DLD1 (cell line): ENCODE measurements around the gene RABEP2.
"Not testable (repeated sequence)": the region's sequence is repeated elsewhere in the genome, so short reads cannot be mapped to it uniquely, and the experiment has no call there.

Experiments used
- in situ Hi-C: cut with HindIII; loops from 2 replicates; pipeline ENCODE4 v1.10.0; 2017; ENCODE audit warnings: low sequenced_read_pairs

Gene RABEP2

DNA sequence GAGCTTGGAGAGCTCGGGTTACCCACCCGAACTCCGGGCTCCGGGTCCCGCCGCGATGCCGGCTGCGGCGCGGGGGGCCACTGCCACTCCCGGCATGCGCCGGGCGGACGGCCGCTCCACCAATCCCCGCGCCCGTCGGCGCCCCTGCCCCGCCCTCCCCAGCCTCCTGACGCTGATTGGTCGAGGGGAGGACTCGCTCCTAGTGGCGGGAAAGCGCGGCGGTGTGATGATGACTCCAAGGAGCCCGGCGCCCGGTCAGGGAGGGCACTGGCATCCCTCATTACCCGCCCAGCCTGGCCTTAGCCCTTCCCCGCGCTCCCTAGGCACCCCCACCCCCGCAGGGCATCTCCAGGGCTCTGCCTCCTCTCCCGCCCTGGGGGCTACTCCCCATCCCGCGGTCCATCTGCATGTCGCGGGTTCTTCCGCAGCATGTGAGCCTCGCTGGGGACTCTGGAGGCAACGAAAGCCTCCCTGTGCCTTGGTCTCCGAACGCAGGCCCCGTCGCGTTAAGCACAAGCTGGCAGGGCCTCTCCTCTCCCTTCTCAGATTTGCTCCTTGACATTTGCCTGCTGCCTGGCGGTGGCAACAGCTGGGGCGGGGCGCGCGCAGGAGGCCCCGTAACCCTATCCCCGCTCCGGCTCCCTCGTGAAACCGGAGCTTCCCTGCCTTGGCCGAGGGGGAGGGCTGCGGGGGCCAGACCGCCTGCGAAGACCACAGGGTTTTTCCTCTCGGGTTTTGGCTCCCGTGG lies 45.0 kb downstream of the RABEP2 start:
- in situ Hi-C loops, result loop anchor here (10.0 kb wide), 1 partner anchor 85 kb away; no protein-coding TSS in a partner anchor

DNA sequence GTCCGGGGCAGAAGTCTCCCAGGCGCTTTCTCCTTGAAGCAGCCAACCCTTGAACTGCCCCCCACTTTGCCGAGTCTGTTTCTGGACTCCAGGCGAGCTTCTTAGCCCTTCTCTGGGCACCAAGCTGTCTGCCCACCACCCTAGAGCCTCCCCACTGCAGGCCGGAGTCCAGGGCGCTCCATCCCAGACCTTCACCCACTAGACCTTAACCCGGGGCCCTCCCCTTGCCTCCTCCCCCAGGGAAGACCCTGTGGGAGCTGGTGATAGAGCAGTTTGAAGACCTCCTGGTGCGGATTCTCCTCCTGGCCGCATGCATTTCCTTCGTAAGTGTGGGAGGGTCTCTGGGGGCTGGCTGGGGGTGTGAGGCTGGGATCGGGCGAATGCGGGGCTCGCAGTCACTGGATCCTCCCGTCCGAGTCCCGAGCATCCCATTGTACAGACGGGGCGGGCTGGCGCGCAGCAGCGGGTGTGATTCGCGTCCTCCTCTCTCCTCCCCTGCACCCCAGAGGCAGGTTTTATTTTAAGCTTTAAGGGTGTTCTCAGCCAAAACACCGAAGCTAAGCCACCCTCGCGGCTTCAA lies 45.7 kb downstream of the RABEP2 start:
- in situ Hi-C loops, result loop anchor here (10.0 kb wide), 1 partner anchor 85 kb away; no protein-coding TSS in a partner anchor

DNA sequence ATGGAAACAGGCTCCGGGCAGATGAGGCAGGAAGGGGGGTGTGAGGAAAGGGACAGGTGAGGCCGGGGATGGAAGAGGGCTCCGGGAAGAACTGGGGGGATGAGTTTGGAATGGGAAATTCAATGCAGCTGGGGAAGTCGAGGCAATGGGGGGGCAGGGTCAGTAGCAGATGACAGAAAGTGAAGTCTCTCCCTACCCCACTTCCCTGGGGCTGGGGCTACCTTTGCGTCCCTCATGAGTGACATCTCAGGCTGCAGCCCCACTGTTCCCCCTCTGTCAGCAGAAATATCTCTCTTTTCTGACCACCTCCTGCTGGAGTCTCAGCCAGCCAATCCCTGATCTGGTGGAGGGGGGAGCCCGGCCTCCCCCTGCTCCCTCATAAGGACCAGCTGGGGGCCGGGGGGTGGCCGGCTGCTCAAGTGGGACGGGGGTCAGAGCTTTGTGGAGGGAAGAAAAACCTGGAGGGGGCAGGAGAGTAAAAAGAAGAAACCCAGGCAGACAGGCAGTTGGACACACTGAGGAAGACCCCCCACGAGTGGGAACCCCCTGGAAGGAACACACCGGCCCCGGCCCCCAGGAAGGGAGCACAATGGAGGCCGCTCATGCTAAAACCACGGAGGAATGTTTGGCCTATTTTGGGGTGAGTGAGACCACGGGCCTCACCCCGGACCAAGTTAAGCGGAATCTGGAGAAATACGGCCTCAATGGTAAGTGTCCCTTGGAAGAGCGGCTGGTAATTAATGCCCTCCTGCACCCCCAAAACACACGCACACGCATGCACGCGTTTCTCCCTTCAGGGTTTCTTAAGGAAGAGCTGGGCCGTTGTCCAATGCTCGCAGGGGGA lies 46.7 kb downstream of the RABEP2 start, which contains the start of gene ATP2A1:
TSS of gene ATP2A1 (plus strand) at position 406 of the 844 bp plus-strand sequence. CDS start at position 590, 184 bp downstream.
- in situ Hi-C loops, result loop anchor here (10.0 kb wide), 1 partner anchor 86 kb away; no protein-coding TSS in a partner anchor

DNA sequence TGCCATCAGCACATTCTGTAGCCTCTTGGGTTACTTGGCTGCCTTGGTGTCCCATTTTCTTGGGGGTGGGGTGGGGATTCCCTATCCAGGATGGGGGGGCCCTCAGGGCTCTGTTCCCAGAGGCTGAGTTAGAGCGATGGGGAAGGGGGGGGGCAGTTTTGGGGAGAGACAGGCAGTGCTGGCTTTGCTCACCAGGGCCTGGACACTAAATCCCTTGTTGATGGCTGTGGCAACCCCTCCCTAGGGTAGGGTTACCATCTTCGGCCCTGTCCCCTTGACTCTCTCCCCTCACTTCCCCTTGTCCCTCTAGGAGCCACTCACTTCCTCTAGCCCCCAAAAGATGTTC lies 47.4 kb downstream of the RABEP2 start:
- in situ Hi-C loops, result loop anchor here (10.0 kb wide), 1 partner anchor 87 kb away; no protein-coding TSS in a partner anchor

DNA sequence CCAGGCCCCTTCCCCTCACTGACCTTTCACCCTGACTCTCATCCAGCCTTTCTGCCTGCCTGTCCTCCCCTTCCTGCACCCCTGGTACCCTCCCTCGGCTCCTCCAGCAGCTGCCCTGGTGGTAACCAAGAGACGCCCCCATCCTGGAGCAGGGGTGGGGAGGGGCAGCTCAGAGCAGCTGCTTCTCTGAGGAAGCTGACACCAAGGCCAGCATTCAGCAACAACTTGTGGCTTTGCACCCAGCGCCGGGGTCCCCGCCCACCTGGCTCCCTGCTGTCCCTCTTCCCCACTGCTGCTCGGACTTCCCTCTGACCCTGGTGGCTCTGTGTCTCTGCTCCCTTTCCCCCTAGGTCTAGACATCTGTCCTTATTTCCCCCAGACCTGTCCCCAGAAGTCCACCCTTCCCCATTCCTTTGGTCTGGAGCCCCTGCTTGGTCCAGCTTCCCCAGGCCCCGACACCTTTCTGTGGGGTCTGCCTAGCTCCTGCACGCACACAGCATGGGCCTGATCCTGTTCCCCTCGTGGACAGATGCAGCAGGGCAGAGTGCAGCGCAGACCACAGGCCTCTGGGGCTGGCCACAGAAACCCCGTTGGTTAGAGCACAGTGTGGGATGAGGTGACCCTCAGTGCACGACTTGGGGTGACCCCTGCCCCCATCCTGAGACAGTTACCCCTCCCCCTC lies 47.9 kb downstream of the RABEP2 start:
- in situ Hi-C loops, result loop anchor here (10.0 kb wide), 1 partner anchor 88 kb away; no protein-coding TSS in a partner anchor

DNA sequence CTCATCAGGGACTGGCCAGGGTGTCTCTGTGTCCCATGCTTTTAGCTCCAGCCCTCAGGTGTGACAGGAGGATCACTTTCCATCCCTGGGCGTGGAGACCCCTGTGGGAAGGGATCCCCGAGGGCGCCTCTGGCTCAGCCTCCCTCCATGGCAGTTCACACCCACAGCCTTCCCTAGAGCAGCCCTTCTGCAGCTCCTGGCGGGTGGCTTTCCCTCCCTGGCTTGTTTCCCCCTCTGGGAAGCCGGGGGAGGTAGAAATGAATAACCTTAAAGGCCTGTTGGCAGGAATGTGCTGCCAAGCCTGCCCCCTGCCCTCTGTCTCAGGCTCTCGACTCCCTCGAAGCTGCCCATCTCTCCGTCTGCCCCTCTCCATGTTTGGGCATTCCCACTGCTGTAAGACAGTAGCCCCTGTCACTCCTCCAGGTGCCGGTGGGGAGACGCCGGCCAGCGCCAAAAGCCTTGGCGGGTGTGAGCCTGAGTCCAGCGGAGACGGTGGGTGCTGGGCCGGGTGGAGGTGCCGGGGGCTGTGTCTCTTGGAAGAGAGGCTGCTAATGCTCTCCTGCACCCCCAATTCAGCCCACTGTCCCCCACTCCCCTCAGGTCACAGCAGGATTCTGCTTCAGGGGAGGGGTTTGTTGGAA lies 48.9 kb downstream of the RABEP2 start:
- in situ Hi-C loops, result loop anchor here (10.0 kb wide), 1 partner anchor 89 kb away; no protein-coding TSS in a partner anchor

DNA sequence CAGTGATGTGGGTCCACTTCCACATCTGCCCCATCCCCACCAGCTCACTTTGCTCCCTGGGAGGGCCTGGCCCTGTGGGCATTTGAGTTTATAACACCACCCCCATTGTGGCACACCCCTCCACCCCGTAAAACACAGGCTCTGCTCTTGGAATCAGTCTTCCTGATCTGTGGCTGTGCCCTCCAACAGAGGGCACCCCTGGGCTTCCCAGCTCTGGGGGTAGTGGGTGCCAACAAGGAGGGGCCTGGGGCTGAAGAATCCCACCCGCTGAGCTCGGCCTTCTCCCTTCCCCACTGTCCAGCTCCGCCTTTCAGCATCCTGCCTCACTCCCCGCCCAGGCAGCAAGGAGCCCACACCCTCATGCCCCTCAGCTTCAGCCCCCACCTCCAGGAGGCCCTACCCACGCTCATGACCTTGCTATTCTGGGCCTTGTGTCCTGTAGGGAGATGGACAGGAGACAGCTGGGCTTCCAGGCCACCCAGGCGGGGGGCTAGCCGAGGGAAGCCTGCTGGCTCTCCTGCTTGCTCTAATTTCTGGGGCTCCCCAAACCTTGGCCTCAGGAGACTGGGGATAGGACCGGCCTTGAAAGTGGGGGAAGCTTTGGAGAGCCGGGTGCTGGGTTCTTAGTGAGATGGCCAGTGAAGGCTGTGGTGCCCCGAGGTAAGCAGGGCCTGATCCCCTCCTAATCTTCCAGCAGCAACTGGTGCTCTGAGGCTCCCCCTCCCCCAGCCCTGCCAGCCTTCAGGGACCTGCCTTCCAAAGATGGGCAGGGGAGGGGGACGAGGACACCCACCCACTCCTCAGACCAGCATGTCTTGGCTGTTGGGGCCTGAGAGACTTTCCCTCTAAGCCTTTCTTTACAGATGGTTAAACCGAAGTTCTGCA lies 49.7 kb downstream of the RABEP2 start:
- in situ Hi-C loops, result loop anchor here (10.0 kb wide), 1 partner anchor 89 kb away; no protein-coding TSS in a partner anchor

DNA sequence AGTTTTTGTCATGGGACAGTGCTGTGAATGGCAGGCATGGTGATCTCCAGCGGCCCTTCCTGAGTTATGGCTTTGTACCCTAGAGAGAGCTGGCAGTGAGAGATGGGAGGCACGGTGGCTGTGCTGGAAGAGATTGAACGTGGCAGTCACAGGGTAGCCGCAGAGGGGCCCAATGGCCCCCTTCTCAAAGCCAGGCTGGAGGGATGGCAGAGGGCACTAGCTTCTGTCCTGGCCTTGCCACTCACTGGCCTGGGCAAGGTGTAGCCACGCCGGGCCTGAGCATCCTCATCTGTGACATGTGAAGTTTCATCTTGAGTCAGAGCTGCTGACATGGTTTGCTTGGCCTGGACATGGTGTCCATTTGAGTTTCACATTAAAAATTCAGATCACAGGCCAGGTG lies 50.6 kb downstream of the RABEP2 start:
- in situ Hi-C loops, result loop anchor here (10.0 kb wide), 1 partner anchor 90 kb away; no protein-coding TSS in a partner anchor

DNA sequence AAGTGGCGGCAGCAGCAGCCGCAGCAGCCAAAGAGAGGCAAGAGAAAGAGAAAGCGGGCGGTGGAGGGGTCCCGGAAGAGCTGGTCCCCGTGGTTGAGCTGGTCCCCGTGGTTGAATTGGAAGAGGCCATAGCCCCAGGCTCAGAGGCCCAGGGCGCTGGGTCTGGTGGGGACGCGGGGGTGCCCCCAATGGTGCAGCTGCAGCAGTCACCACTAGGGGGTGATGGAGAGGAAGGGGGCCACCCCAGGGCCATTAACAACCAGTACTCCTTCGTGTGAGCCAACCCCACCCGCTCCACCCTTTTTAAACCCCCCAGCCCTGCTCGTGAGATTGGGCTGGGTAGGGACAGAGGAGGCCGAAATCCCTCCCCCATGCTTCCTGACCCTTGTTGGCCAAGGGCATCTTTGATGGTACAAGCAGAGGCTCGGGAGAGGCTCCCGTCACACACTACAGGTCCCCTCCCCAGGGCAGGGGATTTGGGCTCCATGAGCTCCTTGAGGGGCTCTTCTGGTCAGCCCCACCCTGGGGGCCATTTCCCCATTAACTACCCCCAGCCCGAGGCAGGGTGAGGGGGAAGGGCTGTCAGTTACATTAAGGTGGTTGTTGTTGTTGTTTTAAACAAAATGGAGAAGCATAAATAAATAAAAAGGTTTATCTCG lies 51.4 kb downstream of the RABEP2 start:
- in situ Hi-C loops, result loop anchor here (10.0 kb wide), 1 partner anchor 91 kb away; no protein-coding TSS in a partner anchor

DNA sequence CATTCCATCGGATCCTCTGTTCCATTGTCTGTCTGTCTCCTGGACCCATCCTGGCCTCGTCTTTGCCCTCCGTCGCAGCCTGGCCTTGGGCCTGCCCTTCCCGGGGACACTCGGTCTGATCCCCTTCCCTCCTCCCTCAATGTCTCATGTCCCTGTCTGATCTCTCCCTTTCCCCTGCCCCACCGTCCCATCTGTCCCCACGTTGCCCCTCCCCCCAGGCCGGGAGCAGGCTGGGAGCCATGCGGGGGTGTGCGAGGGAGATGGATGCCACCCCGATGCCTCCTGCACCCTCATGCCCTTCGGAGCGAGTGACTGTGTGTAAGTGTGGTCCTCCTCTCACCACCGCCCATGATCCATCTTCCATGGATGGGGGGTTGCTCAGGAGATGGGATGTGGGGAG lies 52.1 kb downstream of the RABEP2 start:
- in situ Hi-C loops, result loop anchor here (10.0 kb wide), 1 partner anchor 92 kb away; no protein-coding TSS in a partner anchor

DNA sequence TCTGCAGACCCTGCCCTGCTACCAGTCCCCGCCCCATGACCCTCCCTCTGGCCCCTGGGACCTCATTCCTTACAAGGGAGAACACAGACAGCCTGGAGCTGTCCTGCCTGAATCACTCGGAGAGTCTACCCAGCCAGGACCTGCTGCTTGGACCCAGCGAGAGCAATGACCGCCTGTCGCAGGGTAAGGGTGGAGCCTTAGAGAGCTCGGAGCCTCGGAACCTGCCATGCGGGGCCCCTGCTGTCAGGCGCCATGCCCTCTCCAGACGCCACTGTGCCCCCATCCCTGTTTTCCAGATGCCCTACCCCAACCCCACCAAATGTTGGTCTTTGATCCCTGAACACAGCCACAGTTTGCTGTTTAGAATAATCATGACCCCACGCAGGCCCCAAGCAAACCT lies 55.8 kb downstream of the RABEP2 start:
- in situ Hi-C loops, result no loop called here

DNA sequence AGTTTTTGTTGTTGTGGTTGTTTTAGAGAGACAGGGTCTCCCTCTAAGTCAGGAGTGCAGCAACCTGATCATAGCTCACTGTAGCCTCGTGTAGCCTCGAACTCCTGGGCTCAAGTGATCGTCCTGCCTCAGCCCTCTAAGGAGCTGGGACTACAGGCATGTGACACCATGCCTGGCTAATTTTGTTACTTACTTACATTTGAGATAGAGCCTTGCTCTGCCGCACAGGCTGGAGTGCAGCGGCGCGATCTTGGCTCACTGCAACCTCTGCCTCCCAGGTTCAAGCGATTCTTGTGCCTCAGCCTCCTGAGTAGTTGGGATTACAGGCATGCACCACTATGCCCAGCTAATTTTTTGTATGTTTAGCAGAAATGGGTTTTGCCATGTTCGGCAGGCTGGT lies 57.4 kb downstream of the RABEP2 start:
- in situ Hi-C loops, result not testable (repeated sequence)

DNA sequence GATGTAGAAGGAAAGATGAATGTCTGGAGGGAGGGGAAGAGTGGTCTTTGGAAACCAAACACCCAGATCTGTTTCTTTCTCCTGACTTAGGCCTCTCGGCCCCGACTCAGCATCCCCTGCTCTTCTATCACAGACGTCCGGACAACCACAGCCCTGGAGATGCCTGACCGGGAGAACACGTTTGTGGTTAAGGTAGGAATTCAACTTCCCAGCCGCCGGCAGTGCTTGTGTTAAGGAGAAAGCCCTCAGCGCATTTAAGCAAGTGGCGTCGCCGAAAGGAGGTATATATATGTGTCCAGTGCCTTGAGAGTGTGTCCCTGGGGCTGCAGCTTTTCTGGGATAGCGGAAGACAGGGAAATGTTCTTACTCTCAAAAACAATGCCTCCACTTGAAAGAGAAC lies 57.8 kb downstream of the RABEP2 start:
- in situ Hi-C loops, result no loop called here

DNA sequence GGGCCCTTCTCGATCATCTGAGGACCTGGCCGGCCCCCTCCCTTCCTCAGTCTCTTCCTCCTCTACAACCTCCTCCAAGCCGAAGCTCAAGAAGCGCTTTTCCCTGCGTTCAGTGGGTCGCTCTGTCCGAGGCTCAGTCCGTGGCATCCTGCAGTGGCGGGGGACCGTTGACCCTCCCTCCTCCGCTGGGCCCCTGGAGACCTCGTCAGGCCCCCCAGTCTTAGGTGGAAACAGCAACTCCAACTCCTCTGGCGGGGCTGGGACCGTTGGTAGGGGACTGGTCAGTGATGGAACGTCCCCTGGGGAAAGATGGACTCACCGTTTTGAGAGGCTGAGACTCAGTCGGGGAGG lies 58.6 kb downstream of the RABEP2 start:
- in situ Hi-C loops, result no loop called here

DNA sequence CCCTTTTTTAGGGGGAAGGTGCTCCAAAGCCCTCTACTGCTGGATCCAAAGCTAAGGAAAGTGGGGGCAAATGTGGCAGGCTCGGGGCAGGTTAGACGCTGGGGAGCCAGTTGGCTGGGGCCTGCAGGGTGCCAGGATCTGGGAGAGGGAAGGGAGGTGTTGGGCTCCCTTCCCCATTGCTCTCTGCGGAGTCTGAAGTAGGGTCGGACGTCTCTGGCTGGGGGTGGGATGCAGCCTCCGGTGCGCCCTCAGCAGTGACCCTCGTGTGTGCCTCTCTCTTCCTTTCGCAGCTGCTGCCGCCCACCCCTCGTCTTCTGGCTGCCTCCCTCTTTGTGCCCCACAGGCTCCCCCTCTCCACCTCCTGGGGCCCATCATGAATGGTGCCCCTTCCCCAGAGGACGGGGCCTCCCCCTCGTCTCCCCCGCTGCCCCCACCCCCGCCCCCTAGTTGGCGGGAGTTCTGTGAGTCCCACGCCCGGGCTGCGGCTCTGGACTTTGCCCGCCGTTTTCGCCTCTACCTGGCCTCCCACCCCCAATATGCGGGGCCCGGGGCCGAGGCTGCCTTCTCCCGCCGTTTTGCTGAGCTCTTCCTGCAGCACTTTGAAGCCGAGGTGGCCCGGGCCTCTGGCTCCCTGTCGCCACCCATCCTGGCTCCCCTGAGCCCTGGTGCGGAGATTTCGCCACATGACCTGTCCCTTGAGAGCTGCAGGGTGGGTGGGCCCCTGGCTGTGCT lies 59.1 kb downstream of the RABEP2 start:
- in situ Hi-C loops, result no loop called here

DNA sequence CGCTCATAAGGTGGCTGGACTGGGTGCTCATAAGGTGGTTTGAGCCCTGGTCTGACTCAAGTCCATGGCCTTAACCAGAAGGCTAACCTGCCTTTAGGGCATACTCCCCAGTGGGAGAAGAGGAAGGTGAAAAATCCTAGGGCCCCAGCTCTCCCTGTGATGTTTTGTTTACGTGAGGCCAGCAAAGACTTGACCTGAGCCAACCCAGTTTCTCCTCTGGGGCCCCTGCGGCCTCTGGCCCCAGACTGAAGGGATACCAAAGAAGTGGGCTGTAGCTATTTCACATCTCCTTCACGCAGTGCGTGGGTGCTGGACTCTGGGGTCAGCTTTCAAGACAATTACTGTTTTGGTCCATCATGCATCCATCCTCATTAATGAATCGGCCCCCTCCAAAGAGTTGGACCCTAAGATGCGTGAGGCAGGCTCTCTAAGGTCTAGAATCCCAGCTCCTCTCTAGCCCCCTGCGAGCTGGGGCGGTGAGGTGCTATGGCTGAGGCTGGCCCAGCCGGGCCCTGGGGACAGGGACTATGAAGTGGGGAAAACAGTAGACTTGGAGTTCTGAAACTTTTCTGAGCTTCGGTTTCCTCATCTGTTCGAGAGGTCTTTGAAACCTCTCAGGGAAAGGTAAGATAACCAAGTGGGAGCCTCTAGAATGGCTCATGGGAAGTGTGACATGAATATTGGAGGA lies 59.9 kb downstream of the RABEP2 start:
- in situ Hi-C loops, result no loop called here
